Measurements from ENCODE around the gene TEC. TPM values are rescaled to one million over a fixed set of nuclear protein-coding genes. Genes with fewer than 3 reads are reported as not detected.

Gene TEC
- total RNA-seq, 1 donor from 2014 or later = 1.4 TPM

GRCh38 chr4:48127682-48128404 lies 141.8 kb downstream of the TEC start:
- DNase-seq (ENCODE audit: low read depth) = peak; percentile 71
- TF ChIP-seq CTCF (conservative IDR thresholded peaks at IDR 0.05; ENCODE audit: low read depth, low read length) = peak; percentile 73
- peak overlapping the region; percentile 16 for H3K4me3 ChIP-seq (ENCODE audit: low read depth, low read length)

- DNase-seq (ENCODE audit: low read depth) = no peak
- H3K4me3 ChIP-seq (ENCODE audit: low read depth, low read length) = no peak overlapping the region
Measured at GRCh38 chr4:48127231-48127630, 142.4 kb downstream of the TEC start.

GRCh38 chr4:48126621-48127020 lies 143.0 kb downstream of the TEC start:
- no peak for DNase-seq (ENCODE audit: low read depth)
- no peak overlapping the region for H3K4me3 ChIP-seq (ENCODE audit: low read depth, low read length)
- no peak for TF ChIP-seq CTCF (conservative IDR thresholded peaks at IDR 0.05; ENCODE audit: low read depth, low read length)

More at GRCh38 chr4:48127231-48127630, 142.4 kb downstream of the TEC start:
- TF ChIP-seq CTCF (conservative IDR thresholded peaks at IDR 0.05; ENCODE audit: low read depth, low read length) = no peak

GRCh38 chr4:48124870-48125269 lies 144.8 kb downstream of the TEC start:
- H3K4me3 ChIP-seq (ENCODE audit: low read depth, low read length) = no peak overlapping the region
- no peak for DNase-seq (ENCODE audit: low read depth)
- TF ChIP-seq CTCF (conservative IDR thresholded peaks at IDR 0.05; ENCODE audit: low read depth, low read length) = no peak

GRCh38 chr4:48122756-48123155 lies 146.9 kb downstream of the TEC start:
- no peak overlapping the region for H3K4me3 ChIP-seq (ENCODE audit: low read depth, low read length)
- DNase-seq (ENCODE audit: low read depth) = no peak
- TF ChIP-seq CTCF (conservative IDR thresholded peaks at IDR 0.05; ENCODE audit: low read depth, low read length) = no peak

GRCh38 chr4:48121180-48121579 lies 148.5 kb downstream of the TEC start:
- DNase-seq (ENCODE audit: low read depth) = no peak
- no peak overlapping the region for H3K4me3 ChIP-seq (ENCODE audit: low read depth, low read length)
- TF ChIP-seq CTCF (conservative IDR thresholded peaks at IDR 0.05; ENCODE audit: low read depth, low read length) = no peak

DNA sequence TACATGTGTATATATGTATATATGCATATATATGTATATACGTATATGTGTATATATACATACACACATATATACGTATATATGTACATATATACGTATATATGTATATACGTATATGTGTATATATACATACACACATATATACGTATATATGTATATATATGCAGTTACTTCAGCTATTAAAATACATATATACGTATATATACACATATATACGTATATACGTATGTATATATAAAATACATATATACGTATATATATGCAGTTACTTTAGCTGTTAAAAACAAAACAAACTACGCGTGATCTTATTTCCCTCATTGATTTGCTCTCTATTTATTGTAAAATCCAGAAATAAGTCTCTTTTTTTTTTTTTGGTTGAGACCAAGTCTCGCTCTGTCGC lies 149.5 kb downstream of the TEC start:
- no peak overlapping the region for H3K4me3 ChIP-seq (ENCODE audit: low read depth, low read length)
- no peak for TF ChIP-seq CTCF (conservative IDR thresholded peaks at IDR 0.05; ENCODE audit: low read depth, low read length)
- no peak for DNase-seq (ENCODE audit: low read depth)

Measured in epithelial cell of proximal tubule (primary cell).